H1 (cell line): ENCODE measurements around the gene ADARB2. TPM values are rescaled to one million over a fixed set of nuclear protein-coding genes. Genes with fewer than 3 reads are reported as not detected.
A peak's percentile ranks its signal among the peaks of the same experiment; 100 is the strongest.

Source experiments
- CTCF ChIA-PET: fragments of 300-600 bp; sonication (Branson Sonifier 250); formaldehyde crosslinking; loops from one replicate; lab custom pipeline; 2021; ENCODE audit not compliant: partially characterized antibody; lab: Charles Lee
- POLR2A ChIA-PET: fragments of 300-600 bp; sonication (Branson Sonifier 250); formaldehyde crosslinking; loops from one replicate; lab custom pipeline; 2021; ENCODE audit warnings: inconsistent platforms; ENCODE audit not compliant: partially characterized antibody; lab: Charles Lee
- DNase-seq, 2 experiments: peaks; one replicate each; pipeline versions ENCODE4 v3.0.0 to v3.0.0-alpha.2; 2010 to 2022; ENCODE audit warnings: low spot score in 2 of 2, low read depth in 1 of 2, mixed read lengths in 1 of 2
- FAIRE-seq: peaks from 2 replicates; lab custom pipeline; 2011; peaks lifted over from hg19 to GRCh38; lab: Jason Lieb, UNC
- H2AFZ ChIP-seq: 2 replicates; pipeline ENCODE4 v1.8.1; 2012; ENCODE audit warnings: low read length, inconsistent platforms
- H2AK5ac ChIP-seq: 2 replicates; pipeline ENCODE4 v1.6.1; 2013; ENCODE audit warnings: low read depth, low read length
- H2BK120ac ChIP-seq: replicated peaks from 2 replicates; pipeline ENCODE3; 2013; ENCODE audit warnings: low read depth, low read length, inconsistent platforms
- H2BK12ac ChIP-seq: 2 replicates; pipeline ENCODE4 v1.6.1; 2013; ENCODE audit warnings: low read depth, low read length
- H2BK15ac ChIP-seq: 2 replicates; pipeline ENCODE4 v1.6.1; 2013; ENCODE audit warnings: low read length
- H2BK20ac ChIP-seq: 2 replicates; pipeline ENCODE4 v1.6.1; 2013; ENCODE audit warnings: low read length
- H2BK5ac ChIP-seq: 2 replicates; pipeline ENCODE4 v1.6.1; 2013; ENCODE audit warnings: low read depth, low read length
- H3K14ac ChIP-seq: 2 replicates; pipeline ENCODE4 v1.6.1; 2013; ENCODE audit warnings: inconsistent platforms; ENCODE audit not compliant: insufficient read length
- H3K18ac ChIP-seq: 2 replicates; pipeline ENCODE4 v1.6.1; 2013; ENCODE audit warnings: low read length; ENCODE audit errors: extremely low read depth
- H3K23ac ChIP-seq: 2 replicates; pipeline ENCODE4 v1.6.1; 2013; ENCODE audit warnings: inconsistent platforms; ENCODE audit not compliant: insufficient read length
- H3K23me2 ChIP-seq: 2 replicates; pipeline ENCODE4 v1.6.1; 2013; ENCODE audit warnings: low read depth, low read length
- H3K27ac ChIP-seq: 2 replicates; pipeline ENCODE4 v1.6.1; 2011; ENCODE audit warnings: low read depth, low read length, inconsistent platforms
- H3K27me3 ChIP-seq, 4 experiments: replicated peaks in 1 of 4; 1 replicate in 1 of 4; 2 replicates in 3 of 4; pipeline versions ENCODE4 v1.6.1 to v1.8.1; 2011 to 2013; ENCODE audit warnings: low read length in 3 of 4, mild to moderate bottlenecking in 3 of 4, inconsistent platforms in 2 of 4, mixed read lengths in 2 of 4, moderate library complexity in 1 of 4; ENCODE audit not compliant: control insufficient read depth in 3 of 4, insufficient read depth in 3 of 4; ENCODE audit errors: extremely low read depth in 1 of 4
- H3K36me3 ChIP-seq, 4 experiments: 2 replicates each; pipeline versions ENCODE4 v1.6.1 to v1.8.1; 2011 to 2013; ENCODE audit warnings: mild to moderate bottlenecking in 4 of 4, low read length in 3 of 4, moderate library complexity in 2 of 4, control low read depth in 1 of 4, inconsistent platforms in 1 of 4; ENCODE audit not compliant: insufficient read depth in 4 of 4, control insufficient read depth in 2 of 4
- H3K4ac ChIP-seq: replicated peaks from 2 replicates; pipeline ENCODE3; 2013; ENCODE audit warnings: low read length, low read depth, mixed read lengths, inconsistent platforms; ENCODE audit not compliant: insufficient read length
- H3K4me1 ChIP-seq, 4 experiments: replicated peaks in 1 of 4; 1 replicate in 1 of 4; 2 replicates in 3 of 4; pipeline versions ENCODE4 v1.6.1 to v1.8.1; 2011 to 2013; ENCODE audit warnings: low read length in 3 of 4, inconsistent platforms in 2 of 4, mixed read lengths in 1 of 4; ENCODE audit not compliant: insufficient read depth in 4 of 4, control insufficient read depth in 3 of 4
- H3K4me2 ChIP-seq, 2 experiments: 2 replicates each; pipeline versions ENCODE4 v1.6.1 to v1.8.1; 2011 to 2013; ENCODE audit warnings: low read depth in 2 of 2, low read length in 2 of 2, control low read depth in 1 of 2, inconsistent platforms in 1 of 2, mild to moderate bottlenecking in 1 of 2; ENCODE audit not compliant: insufficient read depth in 1 of 2
- H3K4me3 ChIP-seq, 4 experiments: fragments of 200-600, 300-600 bp in 1 of 4; sonication (generic), shearing (Covaris generic), sonication (Bioruptor Twin) in 1 of 4; 2 replicates each; pipeline versions ENCODE4 v1.5.1 to v1.8.1; 2011 to 2016; ENCODE audit warnings: low read length in 4 of 4, low read depth in 3 of 4, control low read depth in 2 of 4, inconsistent platforms in 2 of 4, mild to moderate bottlenecking in 2 of 4, mixed read lengths in 1 of 4, moderate library complexity in 1 of 4; ENCODE audit not compliant: insufficient read depth in 2 of 4; ENCODE audit errors: extremely low read depth in 1 of 4
- H3K56ac ChIP-seq: replicated peaks from 2 replicates; pipeline ENCODE3; 2013; ENCODE audit warnings: low read depth, mild to moderate bottlenecking, mixed read lengths, low read length, inconsistent platforms; ENCODE audit not compliant: insufficient read length
- H3K79me1 ChIP-seq: 2 replicates; pipeline ENCODE4 v1.6.1; 2013; ENCODE audit warnings: low read depth, low read length, control low read depth
- H3K79me2 ChIP-seq, 2 experiments: 2 replicates each; pipeline versions ENCODE4 v1.6.1 to v1.8.1; 2012 to 2013; ENCODE audit warnings: low read length in 2 of 2, mild to moderate bottlenecking in 2 of 2, inconsistent platforms in 1 of 2; ENCODE audit not compliant: insufficient read depth in 2 of 2, control insufficient read depth in 1 of 2
- H3K9ac ChIP-seq, 4 experiments: replicated peaks in 1 of 4; 1 replicate in 1 of 4; 2 replicates in 3 of 4; pipeline versions ENCODE4 v1.6.1 to v1.8.1; 2011 to 2013; ENCODE audit warnings: low read depth in 3 of 4, low read length in 3 of 4, control low read depth in 2 of 4, mild to moderate bottlenecking in 2 of 4, moderate library complexity in 2 of 4, inconsistent platforms in 1 of 4; ENCODE audit errors: extremely low read depth in 1 of 4
- H3K9me3 ChIP-seq, 2 experiments: 2 replicates each; pipeline versions ENCODE4 v1.6.1 to v1.8.1; 2012 to 2013; ENCODE audit warnings: mild to moderate bottlenecking in 2 of 2, moderate library complexity in 2 of 2, control low read depth in 1 of 2, inconsistent platforms in 1 of 2, low read depth in 1 of 2, low read length in 1 of 2, mixed read lengths in 1 of 2; ENCODE audit not compliant: insufficient read depth in 2 of 2
- H4K20me1 ChIP-seq, 2 experiments: replicated peaks in 1 of 2; 2 replicates each; pipeline versions ENCODE3 to v1.8.1; 2011 to 2013; ENCODE audit warnings: inconsistent platforms in 2 of 2, low read length in 2 of 2, mild to moderate bottlenecking in 1 of 2; ENCODE audit not compliant: insufficient read depth in 2 of 2, control insufficient read depth in 1 of 2
- H4K5ac ChIP-seq: 2 replicates; pipeline ENCODE4 v1.6.1; 2013; ENCODE audit warnings: low read length, low read depth, mixed read lengths, inconsistent platforms; ENCODE audit not compliant: insufficient read length
- H4K8ac ChIP-seq: 2 replicates; pipeline ENCODE4 v1.8.0; 2013; ENCODE audit warnings: mild to moderate bottlenecking, moderate library complexity, low read length, inconsistent platforms; ENCODE audit not compliant: insufficient read depth; ENCODE audit errors: extremely low read depth
- H4K91ac ChIP-seq: replicated peaks from 2 replicates; pipeline ENCODE3; 2013; ENCODE audit warnings: low read length, mixed read lengths, inconsistent platforms; ENCODE audit not compliant: insufficient read length
- CHD2 ChIP-seq: IDR thresholded peaks from 2 replicates; pipeline ENCODE4 v1.6.1; 2012; ENCODE audit warnings: low read length, improper control_type of control experiment
- CREB1 ChIP-seq: IDR thresholded peaks from 2 replicates; pipeline ENCODE4 v1.6.1; 2012; ENCODE audit warnings: inconsistent platforms
- MAFK ChIP-seq: IDR thresholded peaks from 2 replicates; pipeline ENCODE4 v1.6.1; 2012; ENCODE audit warnings: low read depth, mild to moderate bottlenecking, improper control_type of control experiment, low read length
- NANOG ChIP-seq: IDR thresholded peaks from 2 replicates; pipeline ENCODE4 v1.6.1; 2011; ENCODE audit warnings: low read length, low read depth, mild to moderate bottlenecking, inconsistent platforms; ENCODE audit not compliant: insufficient read depth, poor library complexity, severe bottlenecking
- NRF1 ChIP-seq: IDR thresholded peaks from 2 replicates; pipeline ENCODE4 v1.6.1; 2011; ENCODE audit warnings: mild to moderate bottlenecking, low read depth, low read length, improper control_type of control experiment
- PHF8 ChIP-seq: fragments of 200-600 bp; sonication (generic); conservative IDR thresholded peaks from 2 replicates; pipeline ENCODE4 v1.7.1; 2012; ENCODE audit warnings: low read depth, mild to moderate bottlenecking, inconsistent platforms, low read length, moderate library complexity
- SAP30 ChIP-seq: fragments of 300-600 bp; sonication (generic); IDR thresholded peaks from 2 replicates; pipeline ENCODE4 v1.7.1; 2012; ENCODE audit warnings: low read length, moderate library complexity, mild to moderate bottlenecking, inconsistent platforms; ENCODE audit not compliant: insufficient read depth, insufficient replicate concordance
- SP2 ChIP-seq: IDR thresholded peaks from 2 replicates; pipeline ENCODE4 v1.6.1; 2012; ENCODE audit warnings: mild to moderate bottlenecking, low read length, inconsistent platforms
- SP4 ChIP-seq: IDR thresholded peaks from 2 replicates; pipeline ENCODE4 v1.6.1; 2012; ENCODE audit warnings: low read length, inconsistent platforms
- TAF1 ChIP-seq: IDR thresholded peaks from 2 replicates; pipeline ENCODE4 v1.6.1; 2011; ENCODE audit warnings: mild to moderate bottlenecking, low read depth, low read length
- TCF12 ChIP-seq: IDR thresholded peaks from 2 replicates; pipeline ENCODE4 v1.6.1; 2011; ENCODE audit warnings: low read depth, mild to moderate bottlenecking, low read length
- ZNF274 ChIP-seq: IDR thresholded peaks from 2 replicates; pipeline ENCODE4 v1.7.0; 2012; ENCODE audit warnings: low read length, borderline replicate concordance; ENCODE audit errors: extremely low read depth
- WGBS, 2 experiments: shearing (Covaris generic) in 1 of 2; methylation state at CpG; one replicate each; pipeline versions ENCODE4 v1.1.6 to v1.1.7; 2013 to 2015; ENCODE audit warnings: low lambda C conversion rate in 2 of 2, mixed read lengths in 2 of 2, inconsistent platforms in 1 of 2, low coverage in 1 of 2, missing lambda C conversion rate in 1 of 2; ENCODE audit not compliant: insufficient replicate concordance in 2 of 2, insufficient coverage in 1 of 2, insufficient read length in 1 of 2; ENCODE audit errors: extremely low coverage in 1 of 2, missing lambda C conversion rate in 1 of 2; 5-methylcytosine and 5-hydroxymethylcytosine counted together
- polyA plus RNA-seq, 7 experiments: library from polyadenylated mRNA; depleted of rRNA in 3 of 7; stranded (reverse) in 5 of 7; unstranded in 2 of 7; fragments of >200 nt in 5 of 7; fragments of 200-250 nt in 2 of 7; gene quantifications; 1 replicate in 5 of 7; 2 replicates in 1 of 7; 4 replicates in 1 of 7; pipeline versions ENCODE4 v1.2.1 to v1.2.3, GENCODE V29; 2011 to 2013; ENCODE audit warnings: missing spikeins in 2 of 7, mixed read lengths in 2 of 7
- total RNA-seq: library from RNA; stranded (reverse); fragmentation: NEBNext Ultra II Directional; extraction: Animal tissue kit (Norgen Biotek cat#: 25700); gene quantifications from 2 replicates; pipeline ENCODE4 v1.2.1, GENCODE V29; 2021
- TF ChIP-seq, protein P1 (sequence below): IDR thresholded peaks from 2 replicates; pipeline ENCODE4 v1.6.1; 2012; ENCODE audit warnings: inconsistent platforms

The ADARB2 gene
- total and polyA plus RNA-seq, 2 of the 8 experiments (the other 6 are each of a cell fraction or from before 2014, with no cell fraction given), result 2.2 to 2.8 TPM

DNA sequence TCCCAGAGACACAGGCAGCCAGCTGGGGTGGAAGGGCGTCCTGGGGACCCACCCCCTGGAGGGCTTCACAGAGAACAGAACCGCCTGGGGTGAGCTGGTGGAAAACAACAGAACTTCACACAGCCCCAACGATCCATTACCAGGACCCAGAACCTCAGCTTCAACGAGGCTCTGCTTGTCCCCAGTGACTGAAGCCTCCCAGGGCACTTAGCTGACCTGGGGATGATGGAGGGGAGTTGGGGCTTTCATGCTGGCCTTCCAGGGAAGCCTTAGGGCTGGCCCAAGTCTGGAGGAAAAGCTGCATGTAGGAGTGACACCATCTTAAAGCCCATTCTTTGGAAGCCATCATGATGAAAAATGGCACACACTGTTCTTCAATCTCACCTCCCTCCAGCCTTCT is 381.0 kb downstream of the ADARB2 start:
- no peak overlapping the region for H3K14ac ChIP-seq
- H2BK12ac ChIP-seq, result peak overlapping the region; percentile 27; the same call in 1 of the 2 replicates
- no peak overlapping the region for H2BK120ac ChIP-seq
- CTCF ChIA-PET, result interaction anchor here (0.6 to 0.9 kb wide), 2 partner anchors 12 to 292 kb away, joined by 3 to 4 read pairs; no protein-coding TSS in a partner anchor
- H4K8ac ChIP-seq, result no peak overlapping the region; the same call in 1 of the 2 replicates
- DNase-seq, result no peak
- no peak for TF ChIP-seq TAF1
- no peak for TF ChIP-seq NANOG
- no peak for TF ChIP-seq CHD2
- no peak for TF ChIP-seq MAFK
- no peak for TF ChIP-seq NRF1
- TF ChIP-seq, protein P1, sequence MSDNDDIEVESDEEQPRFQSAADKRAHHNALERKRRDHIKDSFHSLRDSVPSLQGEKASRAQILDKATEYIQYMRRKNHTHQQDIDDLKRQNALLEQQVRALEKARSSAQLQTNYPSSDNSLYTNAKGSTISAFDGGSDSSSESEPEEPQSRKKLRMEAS, result no peak
- no peak for TF ChIP-seq PHF8
- no peak for TF ChIP-seq SP4
- TF ChIP-seq SP2, result no peak
- TF ChIP-seq SAP30, result no peak
- no peak for TF ChIP-seq TCF12
- no peak for TF ChIP-seq ZNF274
- no peak for TF ChIP-seq CREB1
- H3K27ac ChIP-seq, result no peak overlapping the region
- H3K56ac ChIP-seq, result no peak overlapping the region
- no peaks in the 10 kb centered on the region for H3K9me3 ChIP-seq
- H3K79me1 ChIP-seq, result no peaks in the 10 kb centered on the region
- no peak overlapping the region for H2AK5ac ChIP-seq
- no peak overlapping the region for H3K4me3 ChIP-seq
- H3K23ac ChIP-seq, result no peak overlapping the region
- no peak overlapping the region for H4K91ac ChIP-seq
- POLR2A ChIA-PET, result no interaction called here
- H3K18ac ChIP-seq, result no peak overlapping the region
- H3K23me2 ChIP-seq, result no peaks in the 10 kb centered on the region
- no peak for FAIRE-seq
- no peak overlapping the region for H3K4me2 ChIP-seq
- no peak overlapping the region for H2BK5ac ChIP-seq
- H2BK20ac ChIP-seq, result peak overlapping the region; percentile 37; the same call in 1 of the 2 replicates
- H2BK15ac ChIP-seq, result no peak overlapping the region; the same call in 1 of the 2 replicates
- 0 out of 7 replicates have a peak, but pooled peaks cover 0 to 2% (median 0%) of the 10 kb centered on the region in 4 experiments for H3K27me3 ChIP-seq
- no peak overlapping the region for H4K5ac ChIP-seq
- no peak overlapping the region for H2AFZ ChIP-seq
- no peak overlapping the region for H3K9ac ChIP-seq
- no peaks in the 10 kb centered on the region for H3K36me3 ChIP-seq
- no peaks in the 10 kb centered on the region for H4K20me1 ChIP-seq
- H3K4me1 ChIP-seq, result peaks cover 4 to 17% (median 7%) of the 10 kb centered on the region in 4 experiments
- H3K4ac ChIP-seq, result no peak overlapping the region
- no peaks in the 10 kb centered on the region for H3K79me2 ChIP-seq
- WGBS, 2 experiments, result 93% methylated on average over 3 of the region's 4 CpGs; no CpG with 5 or more reads in 1 of the 2 experiments
